Peyer's patch (tissue), 4 donors: ENCODE measurements around the gene KRTAP12-2.

ENCODE experiments used
- POLR2A ChIP-seq, 2 donors: fragments of 450-650 bp; IDR thresholded peaks; one replicate each; pipeline ENCODE4 v1.5.1; 2017; ENCODE audit warnings: antibody characterized with exemption in 2 of 2, mild to moderate bottlenecking in 2 of 2, moderate library complexity in 2 of 2
- TF ChIP-seq, protein P1 (sequence below), 6 experiments: fragments of 450-650 bp in 4 of 6; fragments of 200-600 bp in 2 of 6; sonication (generic) in 1 of 6; IDR thresholded peaks; one replicate each; pipeline ENCODE4 v1.5.1; 2017 to 2019; ENCODE audit warnings: antibody characterized with exemption in 6 of 6, mild to moderate bottlenecking in 3 of 6, moderate library complexity in 1 of 6

DNA sequence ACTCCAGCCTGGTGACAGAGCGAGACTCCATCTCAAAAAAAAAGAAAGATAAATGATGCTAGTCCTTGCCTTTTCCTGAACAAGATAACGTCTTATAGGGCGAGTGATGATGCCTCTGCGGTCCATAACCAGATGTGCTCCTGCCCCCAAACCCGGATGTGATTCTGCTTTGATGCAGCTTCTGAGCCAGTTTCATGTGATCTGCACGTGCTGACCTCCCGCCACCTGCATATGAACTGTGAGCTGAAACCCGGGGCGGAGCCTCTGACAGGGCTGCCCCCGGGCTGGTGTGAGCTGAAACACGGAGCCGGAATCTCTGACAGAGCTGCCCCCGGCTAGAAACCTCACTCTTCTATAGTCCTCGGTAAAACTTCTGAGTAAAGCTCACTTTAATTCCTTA lies 13.6 kb downstream of the KRTAP12-2 start:
- TF ChIP-seq, protein P1, sequence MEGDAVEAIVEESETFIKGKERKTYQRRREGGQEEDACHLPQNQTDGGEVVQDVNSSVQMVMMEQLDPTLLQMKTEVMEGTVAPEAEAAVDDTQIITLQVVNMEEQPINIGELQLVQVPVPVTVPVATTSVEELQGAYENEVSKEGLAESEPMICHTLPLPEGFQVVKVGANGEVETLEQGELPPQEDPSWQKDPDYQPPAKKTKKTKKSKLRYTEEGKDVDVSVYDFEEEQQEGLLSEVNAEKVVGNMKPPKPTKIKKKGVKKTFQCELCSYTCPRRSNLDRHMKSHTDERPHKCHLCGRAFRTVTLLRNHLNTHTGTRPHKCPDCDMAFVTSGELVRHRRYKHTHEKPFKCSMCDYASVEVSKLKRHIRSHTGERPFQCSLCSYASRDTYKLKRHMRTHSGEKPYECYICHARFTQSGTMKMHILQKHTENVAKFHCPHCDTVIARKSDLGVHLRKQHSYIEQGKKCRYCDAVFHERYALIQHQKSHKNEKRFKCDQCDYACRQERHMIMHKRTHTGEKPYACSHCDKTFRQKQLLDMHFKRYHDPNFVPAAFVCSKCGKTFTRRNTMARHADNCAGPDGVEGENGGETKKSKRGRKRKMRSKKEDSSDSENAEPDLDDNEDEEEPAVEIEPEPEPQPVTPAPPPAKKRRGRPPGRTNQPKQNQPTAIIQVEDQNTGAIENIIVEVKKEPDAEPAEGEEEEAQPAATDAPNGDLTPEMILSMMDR (IDR thresholded peaks at IDR 0.05), result no peak
- TF ChIP-seq POLR2A (IDR thresholded peaks at IDR 0.05), result no peak
